Measurements from ENCODE around the gene TFAP2A. TPM values are rescaled to one million over a fixed set of nuclear protein-coding genes. Genes with fewer than 3 reads are reported as not detected.

TFAP2A gene
- total and polyA plus RNA-seq, 12 donors = 0.18 to 0.84 (median 0.49) TPM; not detected in 2

- Histone ChIP-seq H3K4me1 (replicated peaks in 1 of 2) (peaks cover 6 to 10% of the 10 kb centered on the region in 2 donors), H3K4me3 (no peak overlapping the region), H3K27me3 (peaks cover 72% of the 10 kb centered on the region), H3K9me3 (replicated peaks in 1 of 3) (no peaks in the 10 kb centered on the region), H3K27ac (no peak overlapping the region), H3K36me3 (replicated peaks in 1 of 2) (no peaks in the 10 kb centered on the region)
- no peak for TF ChIP-seq POLR2A (IDR thresholded peaks at IDR 0.05)
- TF ChIP-seq, protein P1, sequence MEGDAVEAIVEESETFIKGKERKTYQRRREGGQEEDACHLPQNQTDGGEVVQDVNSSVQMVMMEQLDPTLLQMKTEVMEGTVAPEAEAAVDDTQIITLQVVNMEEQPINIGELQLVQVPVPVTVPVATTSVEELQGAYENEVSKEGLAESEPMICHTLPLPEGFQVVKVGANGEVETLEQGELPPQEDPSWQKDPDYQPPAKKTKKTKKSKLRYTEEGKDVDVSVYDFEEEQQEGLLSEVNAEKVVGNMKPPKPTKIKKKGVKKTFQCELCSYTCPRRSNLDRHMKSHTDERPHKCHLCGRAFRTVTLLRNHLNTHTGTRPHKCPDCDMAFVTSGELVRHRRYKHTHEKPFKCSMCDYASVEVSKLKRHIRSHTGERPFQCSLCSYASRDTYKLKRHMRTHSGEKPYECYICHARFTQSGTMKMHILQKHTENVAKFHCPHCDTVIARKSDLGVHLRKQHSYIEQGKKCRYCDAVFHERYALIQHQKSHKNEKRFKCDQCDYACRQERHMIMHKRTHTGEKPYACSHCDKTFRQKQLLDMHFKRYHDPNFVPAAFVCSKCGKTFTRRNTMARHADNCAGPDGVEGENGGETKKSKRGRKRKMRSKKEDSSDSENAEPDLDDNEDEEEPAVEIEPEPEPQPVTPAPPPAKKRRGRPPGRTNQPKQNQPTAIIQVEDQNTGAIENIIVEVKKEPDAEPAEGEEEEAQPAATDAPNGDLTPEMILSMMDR (IDR thresholded peaks at IDR 0.05) = no peak
- no peak for DNase-seq
- 18 to 43% (median 25%) methylated on average over 1 to 26 of the region's 26 CpGs for WGBS, 4 donors
- intact Hi-C loops (cut with DNase I) = no loop called here
Observed at GRCh38 chr6:10381830-10382208, 33.1 kb downstream of the TFAP2A start.

- intact Hi-C loops (cut with DNase I) = no loop called here
- peaks cover 66% of the 10 kb centered on the region for H3K27me3 ChIP-seq
- WGBS, 4 donors = 10 to 11% (median 11%) methylated on average over 11 to 34 of the region's 34 CpGs
Observed at GRCh38 chr6:10381133-10381829, 33.6 kb downstream of the TFAP2A start.

GRCh38 chr6:10375391-10375969 lies 39.4 kb downstream of the TFAP2A start:
- WGBS, 4 donors = 83 to 87% (median 86%) methylated on average over 4 of the region's 4 CpGs
- Histone ChIP-seq H3K36me3 (replicated peaks in 1 of 2) (no peaks in the 10 kb centered on the region), H3K4me1 (replicated peaks in 1 of 2) (no peaks in the 10 kb centered on the region), H3K4me3 (no peak overlapping the region), H3K27ac (no peak overlapping the region), H3K9me3 (replicated peaks in 1 of 3) (no peaks in the 10 kb centered on the region), H3K27me3 (peaks cover 9% of the 10 kb centered on the region)
- DNase-seq = no peak
- no peak for TF ChIP-seq POLR2A (IDR thresholded peaks at IDR 0.05)
- TF ChIP-seq, protein P1 (IDR thresholded peaks at IDR 0.05) = no peak
- intact Hi-C loops (cut with DNase I) = no loop called here

More at GRCh38 chr6:10381133-10381829, 33.6 kb downstream of the TFAP2A start:
- Histone ChIP-seq H3K36me3 (replicated peaks in 1 of 2) (no peaks in the 10 kb centered on the region), H3K4me1 (replicated peaks in 1 of 2) (peaks cover 6 to 10% of the 10 kb centered on the region in 2 donors), H3K4me3 (no peak overlapping the region), H3K9me3 (replicated peaks in 1 of 3) (no peaks in the 10 kb centered on the region), H3K27ac (no peak overlapping the region)
- TF ChIP-seq, protein P1 (IDR thresholded peaks at IDR 0.05) = no peak
- TF ChIP-seq POLR2A (IDR thresholded peaks at IDR 0.05) = no peak
- DNase-seq = no peak

DNA sequence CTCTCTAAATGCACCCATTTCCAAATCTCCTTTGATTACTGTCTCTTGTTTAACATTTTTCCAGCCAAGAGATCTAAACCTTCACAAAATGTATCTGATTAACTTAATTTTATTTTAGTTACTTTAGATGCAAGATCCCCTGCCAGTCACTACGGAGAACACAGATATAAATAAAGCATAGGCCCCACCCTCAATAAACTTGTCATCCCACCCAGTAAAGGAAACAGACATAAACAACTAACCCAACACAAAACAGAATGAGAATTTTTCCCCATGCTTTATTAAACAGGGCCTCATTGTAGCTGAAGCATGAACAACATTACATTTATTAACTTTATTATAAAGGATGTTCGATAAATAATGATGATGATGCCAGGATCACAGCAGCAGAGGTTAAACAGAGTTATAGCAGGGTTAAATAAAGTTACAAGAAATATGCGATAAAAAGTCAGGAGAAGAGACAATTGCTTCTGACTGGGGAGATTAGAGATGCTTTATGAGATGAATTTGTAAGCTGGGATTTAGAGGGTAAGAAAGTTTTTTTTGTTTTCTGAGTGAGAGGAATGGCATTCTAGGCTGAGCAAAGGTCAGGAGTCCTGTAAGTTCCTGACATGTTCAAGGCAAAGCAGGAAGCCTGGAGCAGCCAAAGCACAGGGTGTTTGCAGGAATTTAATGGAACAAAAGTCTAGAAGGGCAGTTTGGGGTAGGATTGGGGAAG lies 41.1 kb downstream of the TFAP2A start:
- no peak overlapping the region for H3K27ac ChIP-seq
- H3K36me3 ChIP-seq (replicated peaks in 1 of 2) = no peaks in the 10 kb centered on the region
- DNase-seq = no peak
- no peak overlapping the region for H3K4me3 ChIP-seq
- H3K4me1 ChIP-seq (replicated peaks in 1 of 2) = no peaks in the 10 kb centered on the region
- H3K9me3 ChIP-seq (replicated peaks in 1 of 3) = no peaks in the 10 kb centered on the region
- TF ChIP-seq POLR2A (IDR thresholded peaks at IDR 0.05) = no peak
- TF ChIP-seq, protein P1 (IDR thresholded peaks at IDR 0.05) = no peak
- intact Hi-C loops (cut with DNase I) = no loop called here
- peaks cover 4% of the 10 kb centered on the region for H3K27me3 ChIP-seq
- WGBS, 4 donors = 43 to 53% (median 49%) methylated on average over 3 of the region's 3 CpGs

Data from adrenal gland (tissue), 12 donors.